ENCODE results near the gene RHBDD3.

The RHBDD3 gene

DNA sequence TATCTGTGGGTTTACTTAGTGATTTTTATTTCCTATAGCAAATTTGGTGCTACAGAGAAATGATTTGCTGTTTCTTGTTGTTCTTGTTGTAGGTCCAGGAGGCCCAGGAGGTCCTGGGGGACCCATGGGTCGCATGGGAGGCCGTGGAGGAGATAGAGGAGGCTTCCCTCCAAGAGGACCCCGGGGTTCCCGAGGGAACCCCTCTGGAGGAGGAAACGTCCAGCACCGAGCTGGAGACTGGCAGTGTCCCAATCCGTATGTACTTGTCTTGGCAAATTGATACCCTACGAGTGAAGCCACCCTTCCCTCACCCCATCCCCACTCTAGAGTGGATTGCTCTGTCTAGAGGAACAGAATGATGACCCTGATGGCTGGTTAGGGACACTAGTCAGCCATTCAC lies 30.9 kb upstream of the RHBDD3 start:
- H3K9me3 ChIP-seq (ENCODE audit: insufficient read depth, low read length): no peaks in the 10 kb centered on the region
- H3K4me2 ChIP-seq (ENCODE audit: low read length): no peak overlapping the region
- no peak overlapping the region for H2AFZ ChIP-seq (ENCODE audit: low read depth, low read length)
- TF ChIP-seq, protein P1, sequence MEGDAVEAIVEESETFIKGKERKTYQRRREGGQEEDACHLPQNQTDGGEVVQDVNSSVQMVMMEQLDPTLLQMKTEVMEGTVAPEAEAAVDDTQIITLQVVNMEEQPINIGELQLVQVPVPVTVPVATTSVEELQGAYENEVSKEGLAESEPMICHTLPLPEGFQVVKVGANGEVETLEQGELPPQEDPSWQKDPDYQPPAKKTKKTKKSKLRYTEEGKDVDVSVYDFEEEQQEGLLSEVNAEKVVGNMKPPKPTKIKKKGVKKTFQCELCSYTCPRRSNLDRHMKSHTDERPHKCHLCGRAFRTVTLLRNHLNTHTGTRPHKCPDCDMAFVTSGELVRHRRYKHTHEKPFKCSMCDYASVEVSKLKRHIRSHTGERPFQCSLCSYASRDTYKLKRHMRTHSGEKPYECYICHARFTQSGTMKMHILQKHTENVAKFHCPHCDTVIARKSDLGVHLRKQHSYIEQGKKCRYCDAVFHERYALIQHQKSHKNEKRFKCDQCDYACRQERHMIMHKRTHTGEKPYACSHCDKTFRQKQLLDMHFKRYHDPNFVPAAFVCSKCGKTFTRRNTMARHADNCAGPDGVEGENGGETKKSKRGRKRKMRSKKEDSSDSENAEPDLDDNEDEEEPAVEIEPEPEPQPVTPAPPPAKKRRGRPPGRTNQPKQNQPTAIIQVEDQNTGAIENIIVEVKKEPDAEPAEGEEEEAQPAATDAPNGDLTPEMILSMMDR (IDR thresholded peaks at IDR 0.05; ENCODE audit: low read depth, low read length): no peak
- TF ChIP-seq EZH2phosphoT487 (IDR thresholded peaks at IDR 0.05; ENCODE audit: low read depth): no peak
- 0 out of 2 replicates have a peak, but pooled peaks cover 3% of the 10 kb centered on the region for H3K79me2 ChIP-seq (ENCODE audit: low read length)
- H3K36me3 ChIP-seq (replicated peaks; ENCODE audit: low read depth, low read length): peaks cover 65% of the 10 kb centered on the region
- no peaks in the 10 kb centered on the region for H3K27me3 ChIP-seq (ENCODE audit: low read depth, low read length)
- H4K20me1 ChIP-seq (ENCODE audit: insufficient read depth, low read length): peaks cover 53% of the 10 kb centered on the region
- H3K9ac ChIP-seq (ENCODE audit: low read length): no peak overlapping the region
- no peak overlapping the region for H3K27ac ChIP-seq (ENCODE audit: low read length)
- H3K4me3 ChIP-seq (ENCODE audit: low read length): no peak overlapping the region
- no peaks in the 10 kb centered on the region for H3K4me1 ChIP-seq (ENCODE audit: low read length)

DNA sequence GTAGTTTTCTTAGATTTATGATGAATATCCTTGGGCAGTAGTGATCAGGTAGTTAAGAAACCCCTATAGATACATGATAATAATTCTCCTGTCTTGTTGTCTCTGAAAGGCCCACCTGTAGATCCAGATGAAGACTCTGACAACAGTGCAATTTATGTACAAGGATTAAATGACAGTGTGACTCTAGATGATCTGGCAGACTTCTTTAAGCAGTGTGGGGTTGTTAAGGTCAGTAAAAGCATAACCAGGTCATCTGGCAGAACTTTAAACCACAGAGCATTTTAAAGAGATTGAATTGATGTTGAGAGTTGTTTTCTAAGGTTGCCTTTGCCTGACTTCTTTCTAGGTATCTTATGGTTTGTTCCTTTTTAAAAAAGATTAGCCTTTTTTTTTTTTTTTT lies 24.6 kb upstream of the RHBDD3 start:
- Histone ChIP-seq H3K4me3 (ENCODE audit: low read length) (no peak overlapping the region), H3K79me2 (ENCODE audit: low read length) (peaks cover 49% of the 10 kb centered on the region), H3K27me3 (ENCODE audit: low read depth, low read length) (no peaks in the 10 kb centered on the region), H4K20me1 (ENCODE audit: insufficient read depth, low read length) (peaks cover 65% of the 10 kb centered on the region), H2AFZ (ENCODE audit: low read depth, low read length) (no peak overlapping the region), H3K9ac (ENCODE audit: low read length) (no peak overlapping the region), H3K9me3 (ENCODE audit: insufficient read depth, low read length) (no peaks in the 10 kb centered on the region), H3K4me2 (ENCODE audit: low read length) (no peak overlapping the region), H3K27ac (ENCODE audit: low read length) (no peak overlapping the region), H3K4me1 (ENCODE audit: low read length) (peaks cover 19% of the 10 kb centered on the region), H3K36me3 (replicated peaks; ENCODE audit: low read depth, low read length) (peaks cover 91% of the 10 kb centered on the region)
- TF ChIP-seq EZH2phosphoT487 (IDR thresholded peaks at IDR 0.05; ENCODE audit: low read depth): no peak
- TF ChIP-seq, protein P1 (IDR thresholded peaks at IDR 0.05; ENCODE audit: low read depth, low read length): no peak

- no peak overlapping the region for H3K27ac ChIP-seq (ENCODE audit: low read length)
Observed at GRCh38 chr22:29291215-29291614, 23.4 kb upstream of the RHBDD3 start.

GRCh38 chr22:29290061-29290460 lies 22.3 kb upstream of the RHBDD3 start:
- Histone ChIP-seq H3K4me1 (ENCODE audit: low read length) (peaks cover 22% of the 10 kb centered on the region), H3K79me2 (ENCODE audit: low read length) (peaks cover 67% of the 10 kb centered on the region), H3K27me3 (ENCODE audit: low read depth, low read length) (no peaks in the 10 kb centered on the region), H3K9ac (ENCODE audit: low read length) (no peak overlapping the region), H3K27ac (ENCODE audit: low read length) (no peak overlapping the region), H4K20me1 (ENCODE audit: insufficient read depth, low read length) (peaks cover 63% of the 10 kb centered on the region), H3K4me3 (ENCODE audit: low read length) (no peak overlapping the region), H3K9me3 (ENCODE audit: insufficient read depth, low read length) (no peaks in the 10 kb centered on the region), H2AFZ (ENCODE audit: low read depth, low read length) (no peak overlapping the region), H3K36me3 (replicated peaks; ENCODE audit: low read depth, low read length) (peaks cover 86% of the 10 kb centered on the region), H3K4me2 (ENCODE audit: low read length) (no peak overlapping the region)
- TF ChIP-seq, protein P1 (IDR thresholded peaks at IDR 0.05; ENCODE audit: low read depth, low read length): no peak
- TF ChIP-seq EZH2phosphoT487 (IDR thresholded peaks at IDR 0.05; ENCODE audit: low read depth): no peak

More at GRCh38 chr22:29291215-29291614, 23.4 kb upstream of the RHBDD3 start:
- H3K9ac ChIP-seq (ENCODE audit: low read length): no peak overlapping the region
- no peak overlapping the region for H3K4me2 ChIP-seq (ENCODE audit: low read length)
- H3K4me1 ChIP-seq (ENCODE audit: low read length): peaks cover 22% of the 10 kb centered on the region
- H4K20me1 ChIP-seq (ENCODE audit: insufficient read depth, low read length): peaks cover 64% of the 10 kb centered on the region
- peaks cover 59% of the 10 kb centered on the region for H3K79me2 ChIP-seq (ENCODE audit: low read length)
- no peak overlapping the region for H2AFZ ChIP-seq (ENCODE audit: low read depth, low read length)
- H3K9me3 ChIP-seq (ENCODE audit: insufficient read depth, low read length): no peaks in the 10 kb centered on the region
- H3K27me3 ChIP-seq (ENCODE audit: low read depth, low read length): no peaks in the 10 kb centered on the region
- H3K4me3 ChIP-seq (ENCODE audit: low read length): no peak overlapping the region
- peaks cover 88% of the 10 kb centered on the region for H3K36me3 ChIP-seq (replicated peaks; ENCODE audit: low read depth, low read length)
- no peak for TF ChIP-seq EZH2phosphoT487 (IDR thresholded peaks at IDR 0.05; ENCODE audit: low read depth)
- TF ChIP-seq, protein P1 (IDR thresholded peaks at IDR 0.05; ENCODE audit: low read depth, low read length): no peak
